HG03469 (cell line): ENCODE measurements around the gene HBS1L.

ENCODE experiments used
- ATAC-seq: cut with Tn5 transposase; IDR thresholded peaks from one replicate; pipeline ENCODE4 v1.9.1; 2021; ENCODE audit warnings: mild to moderate bottlenecking, moderate library complexity, moderate number of reproducible peaks; ENCODE audit not compliant: unreplicated experiment

HBS1L gene

GRCh38 chr6:135054569-135055498, at the start of gene HBS1L:
Gene HBS1L (minus strand): TSS chr6:135054822. CDS start chr6:135054691, 131 bp downstream.
- ATAC-seq, result peak; percentile 97

DNA sequence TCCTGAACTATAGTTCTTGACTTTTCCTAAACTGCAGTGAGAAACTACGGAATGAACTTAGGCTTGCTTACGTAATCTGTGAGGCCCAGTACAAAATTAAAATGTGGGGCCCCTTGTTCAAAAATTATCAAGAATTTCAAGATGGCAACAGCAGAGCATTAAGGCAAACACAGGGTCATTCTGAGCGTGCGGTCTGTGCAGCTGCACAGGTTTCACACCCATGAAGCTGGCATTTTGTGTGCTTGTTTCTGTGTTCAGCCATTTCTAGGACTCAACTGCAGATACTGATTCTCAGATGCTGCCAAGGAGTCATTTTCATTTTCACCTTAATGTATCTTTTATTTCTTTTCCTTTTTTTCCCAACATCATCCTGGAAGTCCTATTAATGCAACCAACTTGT, 49.6 kb upstream of the HBS1L start:
- ATAC-seq, result no peak

DNA sequence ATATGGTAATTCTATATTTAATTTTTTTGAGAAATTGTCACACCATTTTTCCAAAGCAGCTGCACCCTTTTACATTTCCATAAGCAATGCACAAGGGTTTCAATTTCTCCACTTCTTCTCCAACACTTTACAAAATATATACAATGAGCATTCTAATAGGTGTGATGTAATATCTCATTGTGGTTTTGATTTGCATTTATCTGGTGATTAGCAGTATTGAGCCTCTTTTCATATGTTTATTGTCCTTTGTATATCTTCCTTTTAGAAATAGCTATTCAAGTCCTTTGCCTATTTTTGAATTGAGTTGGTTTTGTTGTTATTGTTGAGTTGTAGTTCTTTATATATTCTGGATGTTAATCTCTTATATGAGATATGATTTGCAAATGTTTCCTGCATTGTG, 47.6 kb upstream of the HBS1L start:
- ATAC-seq, result no peak

DNA sequence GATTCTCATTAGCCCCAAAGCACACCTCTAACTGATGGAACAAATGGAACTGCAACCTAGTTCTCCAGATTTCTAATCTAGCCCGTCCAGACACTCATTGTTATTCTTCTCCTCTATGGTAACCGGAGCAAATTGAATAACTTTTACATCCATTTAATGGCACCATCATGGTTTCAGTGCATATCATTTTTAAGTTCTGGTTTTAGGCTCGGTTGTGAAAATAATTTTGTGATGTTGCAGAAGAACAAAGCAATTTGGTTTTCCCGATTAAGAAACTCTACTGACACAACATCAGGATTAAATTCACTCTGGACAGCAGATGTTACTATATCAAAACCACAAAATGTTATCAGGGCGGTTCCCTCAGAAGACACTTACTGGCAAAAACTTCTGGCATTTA, 42.5 kb upstream of the HBS1L start:
- no peak for ATAC-seq

- ATAC-seq, result no peak
These were observed 41.9 kb upstream of the HBS1L start for GRCh38 chr6:135096403-135097130.

- no peak for ATAC-seq
These were observed 41.1 kb upstream of the HBS1L start for GRCh38 chr6:135095716-135096115.

DNA sequence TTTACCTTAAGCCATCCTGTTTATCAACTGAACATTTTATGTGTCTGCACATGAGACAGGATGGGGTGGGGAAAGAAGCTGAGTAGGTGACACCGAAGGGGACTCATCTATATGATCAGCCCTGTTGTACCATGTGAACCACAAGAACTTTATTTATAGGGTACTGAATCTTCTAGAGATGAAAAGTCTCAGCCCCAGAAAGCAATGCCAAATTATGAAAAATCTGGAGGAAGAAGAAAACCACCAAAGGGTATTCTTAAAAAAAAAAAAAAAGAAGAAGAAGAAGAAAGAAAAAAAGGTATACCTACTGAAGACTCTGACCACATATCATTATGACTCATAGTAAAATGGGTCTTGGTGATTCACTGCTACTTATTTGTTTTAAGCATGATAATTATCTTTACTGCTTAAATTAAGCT, 39.8 kb upstream of the HBS1L start:
- no peak for ATAC-seq

GRCh38 chr6:135093578-135093977, 39.0 kb upstream of the HBS1L start:
- ATAC-seq, result no peak

GRCh38 chr6:135092724-135093123, 38.1 kb upstream of the HBS1L start:
- no peak for ATAC-seq

DNA sequence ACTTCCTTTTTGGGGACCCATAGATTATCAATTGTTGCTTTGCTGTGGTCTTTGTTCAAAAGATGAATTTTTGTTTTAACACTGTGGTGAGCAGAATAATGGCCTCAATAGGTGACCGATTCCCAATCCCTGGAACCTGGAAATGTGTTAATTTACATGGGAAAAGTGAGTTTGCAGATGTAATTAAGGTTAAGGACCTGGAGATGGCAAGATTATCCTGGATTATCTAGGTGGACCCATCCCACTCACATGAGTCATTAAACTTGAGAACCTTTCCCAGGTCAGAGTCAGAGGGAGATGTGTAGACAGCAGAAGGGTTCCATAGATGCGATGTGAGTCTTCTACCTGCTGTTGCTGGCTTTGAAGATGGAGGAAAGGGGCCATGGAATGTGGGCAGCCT, 36.2 kb upstream of the HBS1L start:
- ATAC-seq, result no peak

DNA sequence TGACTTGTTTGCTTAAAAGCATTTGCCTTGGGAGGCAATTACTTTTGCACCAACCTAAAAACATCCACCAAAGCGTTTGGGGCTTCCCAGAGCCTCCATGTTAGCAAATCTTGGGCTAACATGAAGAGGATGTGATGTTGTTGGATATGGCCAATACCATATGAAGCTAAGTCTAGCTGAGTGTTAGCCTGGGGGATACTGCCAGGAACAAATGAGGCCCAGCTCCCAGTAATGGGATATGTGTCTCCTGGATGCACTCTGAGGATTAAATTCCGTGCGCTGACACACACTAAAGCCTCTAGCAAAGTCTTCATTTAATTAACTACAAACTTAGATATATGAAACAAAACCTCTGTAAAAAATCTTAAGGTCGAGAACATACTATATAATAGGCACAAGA, 35.3 kb upstream of the HBS1L start:
- no peak for ATAC-seq

DNA sequence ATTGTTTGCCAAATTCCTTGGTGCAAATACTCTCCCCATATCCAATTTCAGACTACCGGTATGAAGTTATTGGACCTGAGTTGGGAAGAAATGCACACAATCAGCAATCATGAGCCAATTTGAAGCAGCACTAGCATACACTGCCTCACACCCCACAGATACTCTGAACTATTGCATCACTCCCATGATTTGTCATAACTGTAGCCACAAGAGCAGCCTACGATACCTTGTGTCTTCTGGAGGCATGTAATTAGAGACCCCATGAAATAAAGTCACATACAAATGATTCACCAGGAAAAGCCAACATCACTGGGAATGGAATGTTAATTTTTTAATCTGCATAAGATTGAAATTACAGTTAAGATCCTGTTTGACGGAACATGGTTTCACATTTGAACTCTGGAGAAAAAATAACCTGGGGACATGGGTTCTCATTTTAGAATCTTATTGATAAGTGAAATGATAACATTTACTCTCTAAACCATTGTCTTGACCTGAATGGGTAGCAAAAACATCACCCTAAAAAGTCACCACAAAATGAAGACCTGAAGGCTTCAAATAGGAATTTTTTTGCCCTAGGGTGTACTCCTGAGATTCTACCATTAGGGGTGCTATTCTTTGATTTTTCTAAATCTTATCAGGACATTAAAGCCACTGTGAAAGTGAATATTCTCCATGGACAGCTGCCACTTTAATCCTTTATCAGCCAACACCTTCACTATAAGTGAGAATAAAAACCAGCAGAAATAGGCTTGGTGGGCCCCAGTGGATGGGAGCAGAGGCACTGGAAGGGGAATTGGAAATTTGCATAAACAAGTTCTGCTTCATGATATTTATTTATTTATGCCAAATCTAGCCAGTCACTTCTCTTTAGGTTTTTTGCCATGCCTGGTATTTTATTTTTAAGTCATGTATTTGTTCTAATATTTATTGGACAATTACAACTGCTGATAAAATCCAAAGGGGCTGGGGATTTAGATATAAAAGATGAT, 34.5 kb upstream of the HBS1L start:
- peak; percentile 51 for ATAC-seq

DNA sequence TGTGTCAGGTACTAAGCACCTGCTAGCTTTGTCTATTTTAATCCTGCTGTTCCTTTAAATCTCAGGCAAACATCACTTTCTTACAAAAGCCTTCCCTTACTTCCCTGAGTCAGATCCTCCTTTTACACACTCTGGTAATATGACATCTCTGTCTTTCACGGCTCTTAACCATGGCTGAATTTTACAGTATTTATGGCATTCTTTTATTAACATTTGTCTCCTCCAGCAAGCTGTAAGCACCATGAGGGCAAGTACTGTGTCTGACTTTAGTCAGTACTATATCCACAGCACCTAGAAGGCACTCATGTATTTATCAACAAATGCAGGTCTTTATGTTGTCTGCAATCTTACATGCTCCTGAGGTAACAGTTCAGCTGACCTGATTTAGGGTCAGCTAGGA, 33.7 kb upstream of the HBS1L start:
- ATAC-seq, result no peak

- ATAC-seq, result no peak
These were observed 33.2 kb upstream of the HBS1L start for GRCh38 chr6:135087803-135088202.

DNA sequence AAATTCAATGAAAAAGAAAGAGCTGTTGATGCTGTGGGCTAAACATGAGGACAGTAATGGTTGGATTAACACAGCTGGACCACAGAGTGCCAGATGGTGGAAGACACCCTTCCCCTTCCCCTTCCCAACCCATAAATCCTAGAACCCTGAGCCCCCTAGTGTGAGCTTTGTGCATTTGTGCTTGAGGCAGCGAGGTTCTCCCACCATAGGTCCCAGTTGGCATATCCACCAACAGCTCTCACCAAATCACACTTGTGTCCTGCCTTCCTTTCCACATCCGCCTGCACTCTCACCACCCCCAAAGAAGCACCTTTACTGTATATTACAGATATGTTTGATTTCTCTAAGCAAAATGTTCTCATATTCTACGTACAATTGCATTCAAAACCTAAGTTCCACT, 32.8 kb upstream of the HBS1L start:
- ATAC-seq, result no peak

GRCh38 chr6:135086414-135086764, 31.8 kb upstream of the HBS1L start:
- no peak for ATAC-seq

- ATAC-seq, result no peak
These were observed 31.2 kb upstream of the HBS1L start for GRCh38 chr6:135085700-135086413.

DNA sequence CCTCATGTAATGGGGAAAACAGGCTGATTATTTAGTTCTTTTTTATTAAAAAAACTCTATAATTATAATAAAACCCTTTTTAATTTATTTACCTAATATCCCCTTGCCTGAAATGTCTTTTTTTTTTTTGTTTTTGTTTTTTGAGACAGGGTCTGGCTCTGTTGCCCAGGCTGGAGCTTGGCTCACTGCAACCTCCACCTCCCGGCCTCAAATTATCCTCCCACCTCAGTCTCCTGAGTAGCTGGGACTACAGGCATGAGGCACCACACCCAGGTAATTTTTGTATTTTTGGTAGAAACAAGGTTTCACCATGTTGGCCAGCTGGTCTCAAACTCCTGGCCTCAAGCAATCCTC, 30.3 kb upstream of the HBS1L start:
- no peak for ATAC-seq

DNA sequence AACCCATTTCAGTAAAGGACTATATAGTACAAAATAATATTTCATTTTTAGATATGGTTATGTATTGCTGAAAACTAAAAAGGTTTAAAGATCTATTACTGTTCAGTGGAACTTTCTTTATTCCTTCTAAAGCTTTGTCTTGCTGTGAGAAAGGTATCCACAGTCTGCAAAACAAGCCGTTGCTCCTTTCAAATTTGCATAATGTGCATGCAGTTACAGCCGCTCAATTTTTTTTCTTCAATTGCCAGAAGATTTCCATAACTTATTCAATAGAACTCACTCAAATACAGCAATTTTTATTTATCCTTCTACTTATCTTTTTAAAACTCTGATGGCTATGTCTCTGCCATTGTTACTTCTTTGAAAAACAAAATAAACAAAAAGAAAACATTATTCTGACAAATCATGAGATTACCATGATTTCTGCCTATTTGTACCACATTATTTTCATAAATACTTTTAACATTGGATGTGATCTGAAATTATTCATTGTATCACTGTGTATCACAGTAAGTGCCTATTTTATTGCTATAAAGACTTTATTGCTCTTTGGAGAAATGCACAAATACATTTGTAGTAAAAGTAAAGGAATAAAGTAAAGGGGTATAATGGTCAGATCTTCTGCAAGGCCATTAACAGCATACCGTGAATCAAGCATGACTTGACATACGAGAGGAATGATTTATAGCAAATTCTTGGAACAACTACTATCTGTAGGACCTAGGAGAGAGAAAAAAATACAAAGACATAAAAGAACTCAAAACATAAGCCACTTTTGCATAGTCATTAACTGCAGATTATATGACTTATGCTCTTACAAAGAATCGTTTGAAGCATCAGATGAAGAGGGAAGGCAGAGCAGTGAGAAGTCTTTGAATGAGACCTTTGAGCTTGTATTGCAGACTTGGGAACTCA, 29.6 kb upstream of the HBS1L start:
- ATAC-seq, result no peak
